T-helper 2 cell treated with Interferon-gamma antibody and Interleukin-4, amounts not matched to agents 100 ng/mL and 5 ng/mL, for 36 hours (primary cell): ENCODE data around the gene TRPC4AP. TPM values are rescaled to one million over a fixed set of nuclear protein-coding genes. Genes with fewer than 3 reads are reported as not detected.

Source experiments
- intact Hi-C: fragments of 100-400 bp; cut with micrococcal nuclease; formaldehyde crosslinking; loops from one replicate; pipeline ENCODE4 v1.15.1; 2023
- total RNA-seq: library from RNA; stranded (reverse); gene quantifications from 2 replicates; pipeline ENCODE4 v1.2.3, GENCODE V29; 2022

Gene TRPC4AP
- total RNA-seq, 1 donor from 2014 or later = 50.3 TPM

GRCh38 chr20:34989670-34990069 is 102.9 kb downstream of the TRPC4AP start:
- intact Hi-C loops = no loop called here

GRCh38 chr20:34989118-34989517 is 103.5 kb downstream of the TRPC4AP start:
- intact Hi-C loops = no loop called here

- intact Hi-C loops = no loop called here
These were observed 104.4 kb downstream of the TRPC4AP start for GRCh38 chr20:34988191-34988540.

DNA sequence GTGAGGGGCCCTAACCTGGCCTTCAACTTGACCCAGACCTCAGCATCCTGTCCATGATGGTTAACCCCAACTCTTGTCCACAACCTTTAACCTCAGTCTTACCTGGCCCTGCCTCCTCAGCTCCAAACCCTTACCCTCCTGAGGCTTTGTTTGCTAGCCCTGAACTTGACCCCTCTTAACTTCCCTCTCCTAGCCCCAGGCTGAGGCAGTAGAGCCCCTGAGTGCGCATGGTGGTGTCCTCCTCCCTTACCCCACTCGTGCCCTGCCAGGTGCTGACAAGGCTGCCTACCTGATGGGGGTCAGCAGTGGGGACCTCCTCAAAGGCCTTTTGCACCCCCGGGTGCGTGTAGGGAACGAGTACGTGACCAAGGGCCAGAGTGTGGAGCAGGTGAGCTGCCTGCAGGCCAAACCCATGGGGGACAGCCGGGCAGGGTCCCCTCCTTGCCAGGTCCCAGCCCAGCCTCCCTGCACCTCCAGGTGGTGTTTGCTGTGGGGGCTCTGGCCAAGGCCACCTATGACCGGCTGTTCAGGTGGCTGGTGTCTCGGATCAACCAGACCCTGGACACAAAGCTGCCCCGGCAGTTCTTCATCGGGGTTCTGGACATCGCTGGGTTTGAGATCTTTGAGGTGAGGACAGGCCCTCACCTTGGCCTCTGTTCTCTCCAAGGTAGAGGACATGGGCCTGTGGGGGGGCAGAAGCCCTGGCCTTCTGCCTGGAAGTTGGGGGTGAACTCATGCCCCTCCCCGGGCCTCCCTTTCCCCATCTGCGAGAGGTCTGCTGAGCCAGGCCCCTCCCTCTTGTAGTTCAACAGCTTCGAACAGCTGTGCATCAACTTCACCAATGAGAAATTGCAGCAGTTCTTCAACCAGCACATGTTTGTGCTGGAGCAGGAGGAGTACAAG is 105.1 kb downstream of the TRPC4AP start:
- intact Hi-C loops = no loop called here

- intact Hi-C loops = no loop called here
These were observed 106.0 kb downstream of the TRPC4AP start for GRCh38 chr20:34986311-34987287.

DNA sequence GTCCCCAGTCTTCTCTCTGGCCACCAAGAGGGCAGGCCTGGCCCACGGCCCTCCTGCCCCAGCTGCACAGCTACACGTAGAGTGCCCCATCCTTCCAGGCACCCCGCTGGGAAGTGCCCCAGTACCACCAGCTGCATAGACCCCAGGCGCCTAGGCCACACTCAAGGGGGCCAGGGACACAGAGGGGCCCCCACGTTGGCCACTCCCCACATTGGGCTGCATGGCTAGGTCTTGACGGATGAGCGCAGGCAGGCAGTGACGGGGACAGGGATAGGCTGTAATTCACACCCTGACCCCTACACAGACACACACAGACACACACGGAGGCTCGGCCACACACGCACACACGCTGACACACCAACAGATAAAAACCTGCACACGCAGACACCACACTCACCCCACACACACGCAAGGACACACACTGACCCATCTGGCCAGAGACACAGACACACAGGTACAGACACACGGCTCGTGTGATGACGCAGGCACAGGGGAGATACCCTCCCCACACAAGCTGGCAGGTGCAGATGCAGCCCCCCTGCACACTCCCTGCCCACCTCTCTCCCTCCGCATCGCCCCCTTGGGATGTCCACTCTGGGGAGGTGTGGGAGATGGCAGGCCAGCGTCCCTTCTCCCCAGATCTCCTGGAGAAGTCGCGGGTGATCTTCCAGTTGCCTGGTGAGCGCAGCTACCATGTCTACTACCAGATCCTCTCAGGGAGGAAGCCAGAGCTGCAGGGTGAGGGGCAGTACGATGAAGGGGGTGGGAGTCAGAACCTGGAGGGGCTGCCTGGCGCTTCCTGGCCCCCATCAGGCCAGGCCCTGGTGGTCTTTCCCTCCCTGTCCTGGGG is 106.9 kb downstream of the TRPC4AP start:
- intact Hi-C loops = no loop called here

DNA sequence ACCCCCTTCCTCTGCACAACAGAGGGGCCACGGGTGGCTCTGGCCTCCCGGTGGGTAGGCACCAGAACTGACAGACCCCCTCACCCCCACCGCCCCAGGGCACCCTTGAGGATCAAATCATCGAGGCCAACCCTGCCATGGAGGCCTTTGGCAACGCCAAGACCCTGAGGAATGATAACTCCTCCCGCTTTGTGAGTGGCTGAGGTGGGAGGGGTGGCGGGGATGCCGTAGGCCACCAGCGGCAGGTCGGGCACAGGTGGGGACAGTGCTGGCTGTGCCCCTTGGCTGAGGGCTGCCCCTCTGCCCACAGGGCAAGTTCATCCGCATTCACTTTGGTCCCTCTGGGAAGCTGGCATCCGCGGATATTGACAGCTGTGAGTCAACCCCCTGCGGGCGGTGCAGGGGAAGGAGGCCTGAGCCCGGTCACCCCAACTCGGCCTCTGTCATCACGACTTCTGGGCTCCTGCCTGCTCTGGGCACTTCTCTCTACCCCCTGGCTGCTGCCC is 107.8 kb downstream of the TRPC4AP start:
- intact Hi-C loops = no loop called here

DNA sequence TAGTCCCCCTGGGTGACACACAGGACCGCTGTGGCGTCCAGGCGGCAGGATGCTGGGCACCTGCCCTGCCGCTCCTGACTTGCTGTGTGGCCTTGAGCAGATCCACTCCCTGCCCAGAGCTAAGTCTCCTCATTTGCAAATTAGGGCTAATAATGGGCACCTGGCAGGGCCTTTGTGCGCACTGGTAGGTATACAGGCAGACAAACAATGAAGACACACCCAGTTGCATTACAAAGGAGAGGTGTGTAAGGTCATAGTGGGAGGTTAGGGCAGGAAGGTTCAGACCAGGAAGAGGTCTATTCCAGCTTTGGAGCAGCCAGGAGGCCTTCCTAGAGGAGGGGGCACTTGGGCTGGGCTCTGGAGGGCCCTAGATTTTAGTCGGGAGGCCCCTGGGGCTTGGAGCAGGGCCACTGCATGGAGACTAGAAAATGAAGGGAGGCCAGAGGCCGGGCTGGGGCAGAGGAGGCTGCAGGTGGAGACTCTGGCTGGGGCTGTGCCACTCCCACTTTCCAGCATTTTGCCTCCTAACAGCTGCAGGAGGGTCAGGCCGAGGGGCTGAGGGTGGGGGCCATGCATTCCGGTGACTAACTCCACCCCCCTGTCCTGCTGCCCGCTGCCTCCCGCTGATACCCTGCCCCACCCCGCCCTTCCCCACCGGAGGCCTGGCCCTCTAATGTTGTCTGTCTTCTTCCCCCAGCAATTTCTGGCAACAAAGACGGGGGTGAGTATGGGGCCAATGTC is 108.4 kb downstream of the TRPC4AP start:
- intact Hi-C loops = no loop called here

DNA sequence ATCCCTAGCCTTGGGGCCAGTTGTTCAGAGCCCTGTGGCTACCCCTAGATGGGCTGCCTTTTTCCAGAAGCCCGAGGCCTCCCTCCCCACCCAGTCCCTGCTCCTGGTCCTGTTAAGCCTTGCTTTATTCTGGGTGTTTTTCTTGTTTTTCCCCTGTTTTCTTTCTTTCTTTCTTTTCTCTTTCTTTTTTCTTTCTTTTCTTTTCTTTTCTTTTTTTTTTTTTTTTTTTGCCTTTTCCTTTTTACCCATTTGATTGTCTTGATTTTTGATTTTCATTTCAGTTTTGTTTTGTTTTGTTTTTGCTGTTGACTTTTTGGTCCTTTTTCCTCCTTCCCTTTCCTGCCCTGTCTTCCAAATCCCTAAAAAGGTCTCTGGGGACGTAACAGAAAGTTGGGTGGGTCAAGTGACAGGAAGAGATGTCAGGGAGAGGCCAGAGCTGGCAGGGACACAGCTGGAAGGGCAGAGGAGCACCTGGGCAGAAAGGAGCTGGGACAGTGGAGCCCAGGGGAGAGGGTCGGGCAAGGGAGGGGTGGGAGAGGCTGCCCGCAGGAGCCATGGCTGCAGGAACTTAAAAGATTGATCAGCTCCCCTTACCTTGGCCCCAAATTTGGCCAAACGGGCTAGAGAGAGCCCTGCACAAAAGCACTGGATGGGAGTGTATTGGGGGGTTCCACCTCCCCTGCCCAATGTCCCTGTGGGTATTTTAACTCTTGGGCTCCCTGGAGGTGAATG is 109.4 kb downstream of the TRPC4AP start:
- intact Hi-C loops = no loop called here

- intact Hi-C loops = no loop called here
These were observed 110.1 kb downstream of the TRPC4AP start for GRCh38 chr20:34982270-34983088.

DNA sequence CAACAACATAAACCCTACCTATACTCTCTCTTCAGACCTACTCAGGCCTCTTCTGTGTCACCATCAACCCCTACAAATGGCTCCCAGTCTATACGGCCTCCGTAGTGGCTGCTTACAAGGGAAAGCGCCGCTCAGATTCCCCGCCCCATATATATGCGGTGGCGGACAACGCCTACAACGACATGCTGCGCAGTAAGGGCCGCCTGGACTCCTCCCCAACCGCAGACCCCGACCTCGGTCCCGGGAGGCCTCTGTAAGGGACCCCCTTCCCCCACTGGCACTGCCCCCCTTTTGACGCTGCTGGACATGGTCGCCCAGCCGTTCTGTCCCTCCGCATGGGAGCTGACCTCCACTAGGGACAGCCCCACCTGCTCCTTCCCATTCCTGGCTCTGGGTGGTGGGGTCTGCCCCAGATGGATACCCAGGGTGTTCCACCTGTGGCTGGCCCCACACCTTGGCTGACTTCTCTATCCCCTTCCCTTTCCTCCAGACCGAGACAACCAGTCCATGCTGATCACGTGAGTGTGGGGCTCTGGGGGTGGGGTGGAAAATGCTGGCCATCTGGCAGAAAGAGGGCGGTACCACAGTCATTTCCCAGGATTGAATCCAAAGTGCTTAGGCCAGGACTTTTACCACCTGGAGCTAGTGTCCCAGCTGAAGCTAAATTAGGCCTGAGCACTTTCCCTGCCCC is 111.9 kb downstream of the TRPC4AP start:
- intact Hi-C loops = no loop called here

GRCh38 chr20:34979366-34980153 is 113.0 kb downstream of the TRPC4AP start:
- intact Hi-C loops = no loop called here

DNA sequence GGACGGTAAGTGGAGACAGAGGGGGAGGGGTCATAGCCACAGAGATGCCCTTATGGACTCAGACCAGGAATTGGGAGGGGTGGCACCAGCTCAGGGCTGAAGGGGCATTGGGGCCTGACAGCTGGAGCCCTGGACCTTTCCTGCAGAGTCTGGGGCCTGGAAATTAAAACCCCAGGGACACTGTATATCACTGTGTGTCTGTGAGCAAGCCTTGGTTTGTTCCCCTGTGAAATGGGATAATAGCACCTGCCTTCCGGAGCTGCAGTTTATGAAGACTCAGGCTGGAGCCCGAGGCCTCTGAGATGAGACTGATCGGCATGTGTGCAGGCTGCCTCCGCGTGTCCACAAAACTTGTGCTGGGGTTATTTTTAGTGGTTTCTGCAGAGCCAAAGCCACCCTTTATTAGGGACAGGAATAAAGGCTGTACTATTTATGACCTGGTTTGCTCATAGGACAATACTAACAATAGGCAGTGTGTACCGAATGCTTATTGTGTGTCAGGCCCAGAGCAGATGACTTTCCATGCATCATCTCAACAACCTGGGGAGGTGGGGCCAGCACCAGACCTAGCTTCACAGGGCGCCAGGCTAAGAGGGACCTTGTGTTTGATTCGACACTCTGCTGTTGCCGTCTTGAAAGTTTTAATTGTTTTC is 114.4 kb downstream of the TRPC4AP start:
- intact Hi-C loops = no loop called here

- intact Hi-C loops = no loop called here
These were observed 115.1 kb downstream of the TRPC4AP start for GRCh38 chr20:34977365-34978091.

DNA sequence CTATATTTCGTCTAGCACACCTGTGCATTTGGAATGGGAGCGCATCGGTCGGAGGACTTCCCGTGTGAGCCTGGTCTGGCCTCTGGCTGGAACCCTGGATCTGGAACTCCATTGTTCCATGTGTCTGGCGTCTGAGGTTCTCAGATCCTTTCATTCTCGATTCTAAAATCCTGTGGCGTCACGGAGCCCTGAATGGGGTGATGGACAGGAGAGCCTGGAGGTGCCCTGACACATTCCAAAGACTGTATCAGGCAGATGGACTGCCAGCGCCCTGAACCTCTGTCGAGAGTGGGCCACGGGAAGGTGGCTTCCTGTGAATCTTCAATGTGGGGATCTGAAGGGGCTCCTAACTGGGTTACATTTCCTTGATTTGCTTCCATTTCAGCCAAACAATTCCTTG is 116.3 kb downstream of the TRPC4AP start:
- intact Hi-C loops = no loop called here

GRCh38 chr20:34974246-34974645 is 118.4 kb downstream of the TRPC4AP start:
- intact Hi-C loops = no loop called here
